Neural cell (in vitro differentiated cells): ENCODE results near the gene NRDC. TPM values are rescaled to one million over a fixed set of nuclear protein-coding genes. Genes with fewer than 3 reads are reported as not detected.

ENCODE experiments used
- H2AFZ ChIP-seq: fragments of 200-600, 300-800 bp; sonication (generic), shearing (Covaris generic); 2 replicates; pipeline ENCODE4 v1.6.0; 2014; ENCODE audit warnings: low read depth, mild to moderate bottlenecking, antibody characterized with exemption, low read length, moderate library complexity
- H3F3A ChIP-seq: fragments of 200-600 bp; shearing (Covaris generic); 2 replicates; pipeline ENCODE4 v1.6.1; 2016; ENCODE audit warnings: mild to moderate bottlenecking, moderate library complexity, mixed read lengths, antibody characterized with exemption, low read length; ENCODE audit not compliant: insufficient read depth, poor library complexity, severe bottlenecking
- H3K27ac ChIP-seq: fragments of 200-600, 300-800 bp; sonication (generic), shearing (Covaris generic); 2 replicates; pipeline ENCODE4 v1.5.1; 2014; ENCODE audit warnings: mild to moderate bottlenecking, low read length, moderate library complexity
- H3K27me3 ChIP-seq: fragments of 300-800, 200-600 bp; sonication (generic), shearing (Covaris generic); 2 replicates; pipeline ENCODE4 v1.6.0; 2014; ENCODE audit warnings: mild to moderate bottlenecking, low read depth, low read length, moderate library complexity; ENCODE audit not compliant: insufficient read depth
- H3K36me3 ChIP-seq: fragments of 300-800, 200-600 bp; sonication (generic), shearing (Covaris generic); 2 replicates; pipeline ENCODE4 v1.5.1; 2014; ENCODE audit warnings: mild to moderate bottlenecking, antibody characterized with exemption, low read length, moderate library complexity; ENCODE audit not compliant: insufficient read depth
- H3K4me2 ChIP-seq: fragments of 300-800, 200-600 bp; sonication (generic), shearing (Covaris generic); 2 replicates; pipeline ENCODE4 v1.6.0; 2014; ENCODE audit warnings: mild to moderate bottlenecking, low read length
- H3K4me3 ChIP-seq: fragments of 300-800, 200-600 bp; sonication (generic), shearing (Covaris generic); 2 replicates; pipeline ENCODE4 v1.5.1; 2014; ENCODE audit warnings: mild to moderate bottlenecking, low read length, moderate library complexity
- H3K79me2 ChIP-seq: fragments of 200-600 bp; shearing (Covaris generic); replicated peaks from 2 replicates; pipeline ENCODE4 v1.6.0; 2014; ENCODE audit warnings: mild to moderate bottlenecking, low read length, moderate library complexity; ENCODE audit not compliant: insufficient read depth
- H3K9ac ChIP-seq: fragments of 300-800, 200-600 bp; sonication (generic), shearing (Covaris generic); 2 replicates; pipeline ENCODE4 v1.6.1; 2016; ENCODE audit warnings: mild to moderate bottlenecking, low read length, mixed read lengths
- H3K9me2 ChIP-seq: fragments of 200-600 bp; shearing (Covaris generic); 2 replicates; pipeline ENCODE4 v1.6.1; 2016; ENCODE audit warnings: mild to moderate bottlenecking, low read length, mixed read lengths; ENCODE audit not compliant: insufficient read depth
- H3K9me3 ChIP-seq: fragments of 200-600, 300-800 bp; sonication (generic), shearing (Covaris generic); 2 replicates; pipeline ENCODE4 v1.6.1; 2016; ENCODE audit warnings: mild to moderate bottlenecking, mixed run types, low read length, moderate library complexity, mixed read lengths
- H4K20me1 ChIP-seq: fragments of 200-600 bp; shearing (Covaris generic); 2 replicates; pipeline ENCODE4 v1.6.1; 2016; ENCODE audit warnings: mild to moderate bottlenecking, mixed run types; ENCODE audit not compliant: insufficient read depth
- EP300 ChIP-seq: fragments of 450-650 bp; conservative IDR thresholded peaks from 2 replicates; pipeline ENCODE4 v1.6.1; 2014; ENCODE audit warnings: antibody characterized with exemption, mild to moderate bottlenecking, moderate library complexity; ENCODE audit not compliant: poor library complexity, severe bottlenecking
- EZH2 ChIP-seq: fragments of 200-600, 300-800 bp; shearing (Covaris generic), sonication (generic); IDR thresholded peaks from 2 replicates; pipeline ENCODE4 v1.6.1; 2014; ENCODE audit warnings: antibody characterized with exemption, low read length, borderline replicate concordance, mild to moderate bottlenecking; ENCODE audit not compliant: insufficient read depth, poor library complexity, severe bottlenecking
- MXI1 ChIP-seq: fragments of 450-650 bp; conservative IDR thresholded peaks from 2 replicates; pipeline ENCODE4 v1.6.1; 2014; ENCODE audit warnings: antibody characterized with exemption, mild to moderate bottlenecking; ENCODE audit not compliant: poor library complexity, severe bottlenecking
- POLR2AphosphoS5 ChIP-seq: IDR thresholded peaks from 2 replicates; pipeline ENCODE4 v1.6.1; 2012
- RAD21 ChIP-seq: fragments of 450-650 bp; conservative IDR thresholded peaks from 2 replicates; pipeline ENCODE4 v1.6.1; 2014; ENCODE audit warnings: antibody characterized with exemption, mild to moderate bottlenecking, moderate library complexity
- SMC3 ChIP-seq: fragments of 450-650 bp; conservative IDR thresholded peaks from 2 replicates; pipeline ENCODE4 v1.6.1; 2014; ENCODE audit warnings: antibody characterized with exemption, mild to moderate bottlenecking, moderate library complexity; ENCODE audit not compliant: poor library complexity
- TAF1 ChIP-seq: IDR thresholded peaks from 2 replicates; pipeline ENCODE4 v1.6.1; 2012; ENCODE audit warnings: low read depth
- polyA plus RNA-seq: library from polyadenylated mRNA; depleted of rRNA; stranded (reverse); fragments of >200 nt; gene quantifications from 2 replicates; pipeline ENCODE4 v1.2.3, GENCODE V29; 2014
- TF ChIP-seq, protein P1 (sequence below): IDR thresholded peaks from 2 replicates; pipeline ENCODE4 v1.6.1; 2012; ENCODE audit warnings: borderline replicate concordance
- TF ChIP-seq, protein P2 (sequence below): fragments of 450-650 bp; IDR thresholded peaks from 2 replicates; pipeline ENCODE4 v1.5.1; 2014; ENCODE audit warnings: antibody characterized with exemption, mild to moderate bottlenecking, moderate library complexity; ENCODE audit not compliant: poor library complexity, severe bottlenecking

The NRDC gene
- polyA plus RNA-seq, 1 donor from 2014 or later = 114 TPM

GRCh38 chr1:51859735-51860134 is 18.8 kb downstream of the NRDC start:
- peaks cover 10% of the 10 kb centered on the region for H3K79me2 ChIP-seq
- no peak overlapping the region for H3K27ac ChIP-seq

DNA sequence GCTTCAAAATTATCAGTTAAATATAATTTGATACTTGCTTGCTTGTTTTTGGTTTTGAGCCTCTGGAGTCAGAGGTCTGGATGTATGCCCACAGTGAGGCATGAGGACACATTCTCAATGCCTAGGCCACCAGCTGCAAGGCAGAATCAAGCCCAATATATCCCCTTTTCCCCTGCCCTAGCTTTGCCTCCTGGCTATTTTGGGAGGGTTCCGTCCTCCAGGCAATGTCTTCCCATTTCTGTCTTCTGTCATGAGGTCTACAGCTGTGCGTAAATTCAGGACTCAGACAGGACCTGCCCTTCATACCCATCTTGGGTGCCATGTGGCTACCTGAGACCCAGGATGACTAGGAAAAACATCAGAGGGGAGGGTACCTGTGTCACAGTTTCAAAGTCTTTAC is 19.2 kb downstream of the NRDC start:
- H3F3A ChIP-seq = no peaks in the 10 kb centered on the region
- no peaks in the 10 kb centered on the region for H3K9me3 ChIP-seq
- no peak overlapping the region for H2AFZ ChIP-seq
- H3K9ac ChIP-seq = no peak overlapping the region
- H3K4me3 ChIP-seq = no peak overlapping the region
- H3K4me2 ChIP-seq = no peak overlapping the region
- H3K79me2 ChIP-seq = peaks cover 7% of the 10 kb centered on the region
- H3K27me3 ChIP-seq = no peaks in the 10 kb centered on the region
- TF ChIP-seq SMC3 (no peak), POLR2AphosphoS5 (no peak), TAF1 (no peak), MXI1 (no peak), RAD21 (no peak), EZH2 (no peak), EP300 (no peak)
- TF ChIP-seq, protein P1, sequence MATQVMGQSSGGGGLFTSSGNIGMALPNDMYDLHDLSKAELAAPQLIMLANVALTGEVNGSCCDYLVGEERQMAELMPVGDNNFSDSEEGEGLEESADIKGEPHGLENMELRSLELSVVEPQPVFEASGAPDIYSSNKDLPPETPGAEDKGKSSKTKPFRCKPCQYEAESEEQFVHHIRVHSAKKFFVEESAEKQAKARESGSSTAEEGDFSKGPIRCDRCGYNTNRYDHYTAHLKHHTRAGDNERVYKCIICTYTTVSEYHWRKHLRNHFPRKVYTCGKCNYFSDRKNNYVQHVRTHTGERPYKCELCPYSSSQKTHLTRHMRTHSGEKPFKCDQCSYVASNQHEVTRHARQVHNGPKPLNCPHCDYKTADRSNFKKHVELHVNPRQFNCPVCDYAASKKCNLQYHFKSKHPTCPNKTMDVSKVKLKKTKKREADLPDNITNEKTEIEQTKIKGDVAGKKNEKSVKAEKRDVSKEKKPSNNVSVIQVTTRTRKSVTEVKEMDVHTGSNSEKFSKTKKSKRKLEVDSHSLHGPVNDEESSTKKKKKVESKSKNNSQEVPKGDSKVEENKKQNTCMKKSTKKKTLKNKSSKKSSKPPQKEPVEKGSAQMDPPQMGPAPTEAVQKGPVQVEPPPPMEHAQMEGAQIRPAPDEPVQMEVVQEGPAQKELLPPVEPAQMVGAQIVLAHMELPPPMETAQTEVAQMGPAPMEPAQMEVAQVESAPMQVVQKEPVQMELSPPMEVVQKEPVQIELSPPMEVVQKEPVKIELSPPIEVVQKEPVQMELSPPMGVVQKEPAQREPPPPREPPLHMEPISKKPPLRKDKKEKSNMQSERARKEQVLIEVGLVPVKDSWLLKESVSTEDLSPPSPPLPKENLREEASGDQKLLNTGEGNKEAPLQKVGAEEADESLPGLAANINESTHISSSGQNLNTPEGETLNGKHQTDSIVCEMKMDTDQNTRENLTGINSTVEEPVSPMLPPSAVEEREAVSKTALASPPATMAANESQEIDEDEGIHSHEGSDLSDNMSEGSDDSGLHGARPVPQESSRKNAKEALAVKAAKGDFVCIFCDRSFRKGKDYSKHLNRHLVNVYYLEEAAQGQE = no peak
- TF ChIP-seq, protein P2, sequence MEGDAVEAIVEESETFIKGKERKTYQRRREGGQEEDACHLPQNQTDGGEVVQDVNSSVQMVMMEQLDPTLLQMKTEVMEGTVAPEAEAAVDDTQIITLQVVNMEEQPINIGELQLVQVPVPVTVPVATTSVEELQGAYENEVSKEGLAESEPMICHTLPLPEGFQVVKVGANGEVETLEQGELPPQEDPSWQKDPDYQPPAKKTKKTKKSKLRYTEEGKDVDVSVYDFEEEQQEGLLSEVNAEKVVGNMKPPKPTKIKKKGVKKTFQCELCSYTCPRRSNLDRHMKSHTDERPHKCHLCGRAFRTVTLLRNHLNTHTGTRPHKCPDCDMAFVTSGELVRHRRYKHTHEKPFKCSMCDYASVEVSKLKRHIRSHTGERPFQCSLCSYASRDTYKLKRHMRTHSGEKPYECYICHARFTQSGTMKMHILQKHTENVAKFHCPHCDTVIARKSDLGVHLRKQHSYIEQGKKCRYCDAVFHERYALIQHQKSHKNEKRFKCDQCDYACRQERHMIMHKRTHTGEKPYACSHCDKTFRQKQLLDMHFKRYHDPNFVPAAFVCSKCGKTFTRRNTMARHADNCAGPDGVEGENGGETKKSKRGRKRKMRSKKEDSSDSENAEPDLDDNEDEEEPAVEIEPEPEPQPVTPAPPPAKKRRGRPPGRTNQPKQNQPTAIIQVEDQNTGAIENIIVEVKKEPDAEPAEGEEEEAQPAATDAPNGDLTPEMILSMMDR = no peak
- no peak overlapping the region for H3K27ac ChIP-seq
- no peaks in the 10 kb centered on the region for H4K20me1 ChIP-seq
- H3K36me3 ChIP-seq = no peaks in the 10 kb centered on the region
- no peaks in the 10 kb centered on the region for H3K9me2 ChIP-seq

More at GRCh38 chr1:51859735-51860134, 18.8 kb downstream of the NRDC start:
- H3K9me3 ChIP-seq = no peaks in the 10 kb centered on the region
- no peak overlapping the region for H3K9ac ChIP-seq
- H3K4me2 ChIP-seq = no peak overlapping the region
- no peak overlapping the region for H2AFZ ChIP-seq
- H3K36me3 ChIP-seq = no peaks in the 10 kb centered on the region
- no peaks in the 10 kb centered on the region for H3F3A ChIP-seq
- no peaks in the 10 kb centered on the region for H3K27me3 ChIP-seq
- H4K20me1 ChIP-seq = no peaks in the 10 kb centered on the region
- H3K9me2 ChIP-seq = no peaks in the 10 kb centered on the region
- TF ChIP-seq EP300 (no peak), POLR2AphosphoS5 (no peak), EZH2 (no peak), MXI1 (no peak), TAF1 (no peak), RAD21 (no peak), SMC3 (no peak)
- TF ChIP-seq, protein P2 = no peak
- TF ChIP-seq, protein P1 = no peak
- no peak overlapping the region for H3K4me3 ChIP-seq
